Pancreas (tissue), 10 donors: ENCODE measurements around the gene SCAMP4. TPM values are rescaled to one million over a fixed set of nuclear protein-coding genes. Genes with fewer than 3 reads are reported as not detected.
A peak's percentile ranks its signal among the peaks of the same experiment; 100 is the strongest.

ENCODE experiments used
- ATAC-seq, 4 donors: fragments of 200-7000 bp; cut with Tn5 transposase; one replicate each; pipeline versions ENCODE4 v1.8.0 to v1.9.1; 2020; ENCODE audit warnings: mild to moderate bottlenecking in 4 of 4, moderate library complexity in 4 of 4
- DNase-seq, 6 donors: peaks; one replicate each; pipeline ENCODE4 v3.0.0-alpha.2; 2020
- FAIRE-seq: peaks from 2 replicates; lab custom pipeline; 2012; peaks lifted over from hg19 to GRCh38; lab: Jason Lieb, UNC
- H3K27ac ChIP-seq, 4 donors: fragments of 200-600 bp; sonication (generic); 1 replicate in 3 of 4; 2 replicates in 1 of 4; pipeline versions ENCODE4 v1.5.0 to v1.8.0; 2020
- H3K27me3 ChIP-seq, 4 donors: fragments of 200-600 bp; one replicate each; pipeline ENCODE4 v1.8.0; 2021
- H3K36me3 ChIP-seq, 3 donors: fragments of 200-600 bp; sonication (generic) in 1 of 3; one replicate each; pipeline versions ENCODE4 v1.5.0 to v1.8.0; 2020 to 2021
- H3K4me1 ChIP-seq, 3 donors: fragments of 200-600 bp; one replicate each; pipeline ENCODE4 v1.8.0; 2021
- H3K4me3 ChIP-seq, 4 donors: fragments of 200-600 bp; sonication (generic) in 2 of 4; one replicate each; pipeline versions ENCODE4 v1.5.0 to v1.8.0; 2020 to 2021
- H3K9me3 ChIP-seq, 4 donors: fragments of 200-600 bp; one replicate each; pipeline ENCODE4 v1.8.0; 2021
- WGBS, 2 donors: extraction: QIAGEN DNeasy Blood & Tissue Kit; methylation state at CpG; one replicate each; pipeline ENCODE4 v1.1.7; 2013; 5-methylcytosine and 5-hydroxymethylcytosine counted together
- intact Hi-C, 3 donors: fragments of 100-400 bp; cut with DNase I; formaldehyde crosslinking; loops; one replicate each; pipeline versions ENCODE4 v1.11.1 to v1.14.2; 2022
- polyA plus RNA-seq, 2 donors: library from polyadenylated mRNA; stranded (reverse); fragments of 200-250 nt; gene quantifications; one replicate each; pipeline ENCODE4 v1.2.3, GENCODE V29; 2013
- total RNA-seq, 6 donors: library from RNA; stranded (reverse); fragmentation: NEBNext Ultra II Directional in 4 of 6; extraction: Animal tissue kit (Norgen Biotek cat#: 25700) in 4 of 6; gene quantifications; one replicate each; pipeline versions ENCODE4 v1.2.1 to v1.2.4, GENCODE V29; 2021 to 2023
- TF ChIP-seq, protein P1 (sequence below), 4 donors: fragments of 200-600 bp; sonication (generic) in 3 of 4; IDR thresholded peaks; one replicate each; pipeline versions ENCODE4 v1.5.0 to v1.8.0; 2021; ENCODE audit warnings: antibody characterized with exemption in 4 of 4
- donor health status: healthy with polysubstance abuse.
- donor health status: DM: no; HTN: no; CAD: no; lungs with moderate emphysema.
- donor health status: DM: no; HTN: no; CAD: no.
- donor health status: control.
- donor health status: control.
- donor health status: Bipolar disorder and iron deficiency.
- donor health status: DM: yes; HTN: yes; CAD: no.
- donor health status: DM: no; HTN: no; CAD: no.
- donor health status: DM: no; HTN: no; CAD: no.
- donor health status: DM: yes; HTN: yes; CAD: no.

The SCAMP4 gene
- total and polyA plus RNA-seq, 8 donors = 23.0 to 52.2 (median 31.4) TPM

DNA sequence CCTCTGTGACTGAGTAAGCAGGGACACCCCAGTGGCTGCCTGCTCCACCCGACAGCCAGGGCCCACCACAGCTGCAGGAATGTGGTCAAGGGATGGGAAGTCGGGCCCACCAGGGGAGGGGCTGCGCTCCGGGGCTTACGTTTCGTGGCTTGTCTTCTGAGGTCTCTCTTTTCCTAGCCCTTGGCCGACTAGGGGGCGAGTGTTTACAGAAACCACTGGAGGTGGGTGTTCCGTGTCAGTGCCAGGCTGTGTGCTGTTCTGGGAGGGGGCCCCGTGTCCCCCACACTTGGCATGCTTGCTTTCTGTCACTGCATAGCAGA is 4.5 kb downstream of the SCAMP4 start:
- Histone ChIP-seq H3K27ac (peak overlapping the region in 1 of 4 donors; percentile 8), H3K4me1 (peaks cover 28 to 42% (median 29%) of the 10 kb centered on the region in 3 donors), H3K4me3 (no peak overlapping the region), H3K27me3 (no peaks in the 10 kb centered on the region), H3K36me3 (peaks cover 0 to 15% (median 0%) of the 10 kb centered on the region in 3 donors), H3K9me3 (no peaks in the 10 kb centered on the region)
- intact Hi-C loops = no loop called here
- DNase-seq = no peak
- TF ChIP-seq, protein P1, sequence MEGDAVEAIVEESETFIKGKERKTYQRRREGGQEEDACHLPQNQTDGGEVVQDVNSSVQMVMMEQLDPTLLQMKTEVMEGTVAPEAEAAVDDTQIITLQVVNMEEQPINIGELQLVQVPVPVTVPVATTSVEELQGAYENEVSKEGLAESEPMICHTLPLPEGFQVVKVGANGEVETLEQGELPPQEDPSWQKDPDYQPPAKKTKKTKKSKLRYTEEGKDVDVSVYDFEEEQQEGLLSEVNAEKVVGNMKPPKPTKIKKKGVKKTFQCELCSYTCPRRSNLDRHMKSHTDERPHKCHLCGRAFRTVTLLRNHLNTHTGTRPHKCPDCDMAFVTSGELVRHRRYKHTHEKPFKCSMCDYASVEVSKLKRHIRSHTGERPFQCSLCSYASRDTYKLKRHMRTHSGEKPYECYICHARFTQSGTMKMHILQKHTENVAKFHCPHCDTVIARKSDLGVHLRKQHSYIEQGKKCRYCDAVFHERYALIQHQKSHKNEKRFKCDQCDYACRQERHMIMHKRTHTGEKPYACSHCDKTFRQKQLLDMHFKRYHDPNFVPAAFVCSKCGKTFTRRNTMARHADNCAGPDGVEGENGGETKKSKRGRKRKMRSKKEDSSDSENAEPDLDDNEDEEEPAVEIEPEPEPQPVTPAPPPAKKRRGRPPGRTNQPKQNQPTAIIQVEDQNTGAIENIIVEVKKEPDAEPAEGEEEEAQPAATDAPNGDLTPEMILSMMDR (IDR thresholded peaks at IDR 0.05) = no peak
- 73 to 76% methylated on average over 10 of the region's 10 CpGs for WGBS, 2 donors
- FAIRE-seq = no peak
- no peak for ATAC-seq

DNA sequence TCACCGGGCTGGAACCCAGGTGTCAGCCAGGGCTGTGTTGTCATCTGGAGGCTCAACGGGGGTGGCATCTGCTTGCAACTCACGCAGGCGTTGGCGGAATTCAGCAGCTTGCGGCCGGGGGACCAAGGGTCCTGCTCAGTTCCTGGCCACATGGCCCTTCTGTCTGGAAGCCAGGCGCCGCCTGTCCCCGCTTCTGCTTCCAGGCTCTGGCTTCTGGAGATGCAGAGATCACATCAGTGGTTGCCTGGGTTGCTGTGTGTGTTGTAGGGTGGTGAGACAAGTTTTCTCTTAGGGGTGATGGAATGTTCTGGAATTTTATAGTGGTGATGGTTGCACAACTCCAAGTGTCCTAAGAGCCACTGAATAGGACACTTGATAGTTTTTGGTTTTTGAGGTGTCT is 5.0 kb downstream of the SCAMP4 start:
- Histone ChIP-seq H3K4me3 (no peak overlapping the region), H3K4me1 (peaks cover 28 to 39% (median 29%) of the 10 kb centered on the region in 3 donors), H3K36me3 (peaks cover 0 to 15% (median 0%) of the 10 kb centered on the region in 3 donors), H3K27ac (no peak overlapping the region), H3K9me3 (no peaks in the 10 kb centered on the region), H3K27me3 (no peaks in the 10 kb centered on the region)
- ATAC-seq = no peak
- DNase-seq = peak in 1 of 6 donors; percentile 60
- TF ChIP-seq, protein P1 (IDR thresholded peaks at IDR 0.05) = no peak
- no peak for FAIRE-seq
- intact Hi-C loops = no loop called here
- 93 to 94% methylated on average over 10 of the region's 10 CpGs for WGBS, 2 donors

DNA sequence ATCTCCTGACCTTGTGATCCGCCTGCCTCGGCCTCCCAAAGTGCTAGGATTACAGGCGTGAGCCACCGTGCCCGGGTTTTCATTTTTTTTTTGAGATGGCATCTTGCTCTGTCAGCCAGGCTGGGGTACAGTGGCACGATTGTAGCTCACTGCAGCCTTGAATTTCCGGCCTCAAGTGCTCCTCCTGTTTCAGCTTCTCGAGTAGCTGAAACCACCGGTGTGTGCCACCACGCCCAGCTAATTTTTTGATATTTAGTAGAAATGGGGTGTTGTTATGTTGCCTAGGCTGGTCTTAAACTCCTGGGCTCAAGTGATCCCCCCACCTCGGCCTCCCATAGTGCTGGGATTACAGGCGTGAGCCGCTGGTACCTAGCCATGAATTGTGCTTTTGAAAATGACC is 5.9 kb downstream of the SCAMP4 start:
- Histone ChIP-seq H3K9me3 (no peaks in the 10 kb centered on the region), H3K36me3 (peaks cover 0 to 15% (median 0%) of the 10 kb centered on the region in 3 donors), H3K27ac (no peak overlapping the region), H3K4me1 (peaks cover 28 to 34% (median 28%) of the 10 kb centered on the region in 3 donors), H3K27me3 (no peaks in the 10 kb centered on the region), H3K4me3 (no peak overlapping the region)
- WGBS, 2 donors = 91 to 92% methylated on average over 13 of the region's 13 CpGs
- TF ChIP-seq, protein P1 (IDR thresholded peaks at IDR 0.05) = no peak
- no peak for DNase-seq
- FAIRE-seq = no peak
- no peak for ATAC-seq
- intact Hi-C loops = no loop called here

DNA sequence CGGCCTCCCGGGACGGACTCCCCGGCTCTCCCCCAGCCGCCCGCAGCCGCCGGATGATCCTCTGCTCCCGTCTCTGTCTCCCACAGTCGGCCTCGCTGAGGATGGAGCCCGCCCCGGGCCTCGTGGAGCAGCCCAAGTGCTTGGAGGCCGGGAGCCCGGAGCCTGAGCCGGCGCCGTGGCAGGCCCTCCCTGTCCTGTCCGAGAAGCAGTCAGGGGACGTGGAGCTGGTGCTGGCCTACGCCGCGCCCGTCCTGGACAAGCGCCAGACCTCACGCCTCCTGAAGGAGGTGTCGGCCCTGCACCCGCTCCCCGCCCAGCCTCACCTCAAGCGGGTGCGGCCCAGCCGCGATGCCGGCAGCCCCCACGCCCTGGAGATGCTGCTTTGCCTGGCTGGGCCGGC is 6.8 kb downstream of the SCAMP4 start:
- intact Hi-C loops = no loop called here
- TF ChIP-seq, protein P1 (IDR thresholded peaks at IDR 0.05) = no peak
- 91% methylated on average over 33 to 37 of the region's 37 CpGs for WGBS, 2 donors
- no peak overlapping the region for H3K4me3 ChIP-seq
- no peak for ATAC-seq
- H3K27ac ChIP-seq = no peak overlapping the region
- FAIRE-seq = no peak
- H3K9me3 ChIP-seq = no peaks in the 10 kb centered on the region
- peaks cover 0 to 15% (median 0%) of the 10 kb centered on the region in 3 donors for H3K36me3 ChIP-seq
- peak in 2 of 6 donors; percentile 65 to 78 for DNase-seq
- peaks cover 23 to 30% (median 27%) of the 10 kb centered on the region in 3 donors for H3K4me1 ChIP-seq
- no peaks in the 10 kb centered on the region for H3K27me3 ChIP-seq

DNA sequence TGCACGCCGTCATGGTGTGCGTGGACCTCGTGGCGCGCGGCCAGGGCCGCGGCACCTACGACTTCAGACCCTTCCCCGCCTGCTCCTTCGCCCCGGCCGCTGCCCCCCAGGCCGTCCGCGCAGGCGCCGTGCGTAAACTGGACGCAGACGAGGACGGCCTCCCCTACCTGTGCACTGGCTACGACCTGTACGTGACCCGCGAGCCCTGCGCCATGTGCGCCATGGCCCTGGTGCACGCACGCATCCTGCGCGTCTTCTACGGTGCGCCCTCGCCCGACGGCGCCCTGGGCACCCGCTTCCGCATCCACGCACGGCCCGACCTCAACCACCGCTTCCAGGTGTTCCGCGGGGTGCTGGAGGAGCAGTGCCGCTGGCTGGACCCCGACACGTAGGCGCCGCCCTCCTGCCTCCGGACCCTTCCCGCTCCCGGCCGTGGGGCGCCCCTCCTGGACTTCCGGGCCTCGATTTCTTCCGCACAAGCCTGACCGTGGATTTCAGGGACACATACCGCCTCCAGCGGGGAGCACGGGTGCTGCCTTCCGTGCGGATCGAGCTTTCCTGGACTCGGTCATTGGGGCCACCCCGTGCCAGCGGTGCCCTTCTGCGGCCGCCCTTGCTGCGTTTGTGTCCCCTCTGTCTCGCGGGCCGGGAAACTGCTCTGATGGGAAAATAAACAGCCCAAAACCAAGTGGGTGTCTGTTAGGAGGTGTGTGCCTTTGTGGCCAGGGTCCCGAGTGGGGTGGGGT is 7.7 kb downstream of the SCAMP4 start:
- H3K27me3 ChIP-seq = no peaks in the 10 kb centered on the region
- peaks cover 17 to 22% (median 17%) of the 10 kb centered on the region in 3 donors for H3K4me1 ChIP-seq
- no peak overlapping the region for H3K27ac ChIP-seq
- H3K9me3 ChIP-seq = no peaks in the 10 kb centered on the region
- no peak overlapping the region for H3K4me3 ChIP-seq
- DNase-seq (peak in 2 of 6 donors; percentile 58 to 69), FAIRE-seq (no peak), ATAC-seq (no peak)
- intact Hi-C loops = no loop called here
- peaks cover 0 to 19% (median 2%) of the 10 kb centered on the region in 3 donors for H3K36me3 ChIP-seq
- WGBS, 2 donors = 95 to 96% methylated on average over 76 to 77 of the region's 77 CpGs
- TF ChIP-seq, protein P1 (IDR thresholded peaks at IDR 0.05) = no peak
